GM19467 (cell line): ENCODE measurements around the gene EPN3.

Experiments
- ATAC-seq: cut with Tn5 transposase; IDR thresholded peaks from one replicate; pipeline ENCODE4 v1.9.1; 2021; ENCODE audit warnings: mild to moderate bottlenecking, moderate library complexity; ENCODE audit not compliant: unreplicated experiment

Gene EPN3

GRCh38 chr17:50547736-50548083 lies 15.2 kb downstream of the EPN3 start:
- no peak for ATAC-seq

DNA sequence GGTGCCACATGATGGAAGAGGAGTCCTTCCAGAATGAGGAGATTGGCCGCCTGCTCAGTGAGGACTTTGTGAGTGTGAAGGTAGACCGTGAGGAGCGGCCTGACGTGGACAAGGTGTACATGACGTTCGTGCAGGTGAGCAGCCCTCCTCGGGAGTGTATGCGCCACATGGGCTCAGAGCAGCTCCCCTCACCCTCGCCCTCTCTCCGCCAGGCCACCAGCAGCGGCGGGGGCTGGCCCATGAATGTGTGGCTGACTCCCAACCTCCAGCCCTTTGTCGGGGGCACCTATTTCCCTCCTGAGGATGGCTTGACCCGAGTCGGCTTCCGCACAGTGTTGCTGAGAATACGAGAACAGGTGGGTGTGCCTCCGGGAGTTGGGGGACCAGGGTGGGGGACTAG lies 16.3 kb downstream of the EPN3 start:
- no peak for ATAC-seq

- no peak for ATAC-seq
Measured at GRCh38 chr17:50549256-50549941, 16.9 kb downstream of the EPN3 start.

GRCh38 chr17:50549969-50550368 lies 17.4 kb downstream of the EPN3 start:
- no peak for ATAC-seq

- ATAC-seq: no peak
Measured at GRCh38 chr17:50550661-50551432, 18.3 kb downstream of the EPN3 start.

DNA sequence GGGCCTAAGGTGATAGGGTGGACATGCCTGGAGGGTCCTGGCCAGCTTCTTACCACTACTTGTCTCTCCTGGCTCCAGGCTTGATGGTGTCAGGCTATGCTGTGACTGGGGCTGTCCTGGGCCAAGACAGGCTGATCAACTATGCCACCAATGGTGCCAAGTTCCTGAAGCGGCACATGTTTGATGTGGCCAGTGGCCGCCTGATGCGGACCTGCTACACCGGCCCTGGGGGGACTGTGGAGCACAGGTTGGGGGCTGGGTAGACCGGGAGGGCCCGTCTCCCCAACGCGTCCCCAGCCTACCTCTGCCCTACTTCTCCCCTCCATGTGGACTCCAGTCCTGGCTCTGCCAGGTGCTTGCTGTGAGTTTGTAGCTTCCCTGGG lies 18.9 kb downstream of the EPN3 start:
- ATAC-seq: no peak

DNA sequence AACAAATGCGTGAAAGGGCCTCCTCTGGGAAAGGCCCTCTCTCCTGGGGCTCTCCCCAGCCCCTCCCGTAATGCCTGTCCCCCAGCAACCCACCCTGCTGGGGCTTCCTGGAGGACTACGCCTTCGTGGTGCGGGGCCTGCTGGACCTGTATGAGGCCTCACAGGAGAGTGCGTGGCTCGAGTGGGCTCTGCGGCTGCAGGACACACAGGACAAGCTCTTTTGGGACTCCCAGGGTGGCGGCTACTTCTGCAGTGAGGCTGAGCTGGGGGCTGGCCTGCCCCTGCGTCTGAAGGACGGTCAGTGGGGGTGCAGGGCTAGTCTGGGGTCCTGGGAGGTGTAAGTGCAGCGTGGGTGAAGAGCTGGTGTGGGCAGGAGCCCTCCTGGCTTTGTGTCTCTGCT lies 19.3 kb downstream of the EPN3 start:
- no peak for ATAC-seq

DNA sequence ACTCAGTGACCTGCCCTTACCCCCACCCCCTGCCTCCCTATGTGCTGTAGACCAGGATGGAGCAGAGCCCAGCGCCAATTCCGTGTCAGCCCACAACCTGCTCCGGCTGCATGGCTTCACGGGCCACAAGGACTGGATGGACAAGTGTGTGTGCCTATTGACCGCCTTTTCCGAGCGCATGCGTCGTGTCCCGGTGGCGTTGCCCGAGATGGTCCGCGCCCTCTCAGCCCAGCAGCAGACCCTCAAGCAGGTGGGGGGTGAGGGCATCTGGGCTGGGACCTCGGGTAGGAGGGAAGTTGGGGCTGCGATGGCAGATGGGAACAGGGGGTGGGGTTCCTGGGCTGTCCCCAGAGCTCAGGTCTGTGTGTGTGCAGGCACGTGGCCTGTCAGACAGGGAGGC lies 21.7 kb downstream of the EPN3 start:
- ATAC-seq: no peak

DNA sequence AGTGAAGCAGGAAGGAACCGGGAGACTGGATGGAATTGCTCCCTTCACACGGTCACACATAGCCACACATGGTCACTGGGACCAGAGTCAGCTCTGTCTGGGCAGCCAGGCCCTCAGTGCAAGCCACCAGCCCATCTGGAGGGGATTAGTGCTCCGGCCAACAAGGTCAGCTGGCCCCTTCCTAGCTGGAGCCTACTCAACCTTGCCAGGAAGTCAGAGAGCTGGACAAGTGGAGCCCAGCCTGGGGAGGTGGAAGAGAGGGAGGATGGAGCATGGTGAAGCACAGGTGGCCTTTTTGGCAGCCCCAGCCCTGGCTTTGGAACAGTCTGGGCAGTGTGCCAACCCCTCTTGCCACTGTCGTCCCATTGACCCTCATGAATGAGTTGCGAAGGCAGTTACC lies 24.3 kb downstream of the EPN3 start:
- ATAC-seq: no peak

- no peak for ATAC-seq
Measured at GRCh38 chr17:50557630-50558029, 25.1 kb downstream of the EPN3 start.

GRCh38 chr17:50558091-50558490 lies 25.6 kb downstream of the EPN3 start:
- no peak for ATAC-seq

DNA sequence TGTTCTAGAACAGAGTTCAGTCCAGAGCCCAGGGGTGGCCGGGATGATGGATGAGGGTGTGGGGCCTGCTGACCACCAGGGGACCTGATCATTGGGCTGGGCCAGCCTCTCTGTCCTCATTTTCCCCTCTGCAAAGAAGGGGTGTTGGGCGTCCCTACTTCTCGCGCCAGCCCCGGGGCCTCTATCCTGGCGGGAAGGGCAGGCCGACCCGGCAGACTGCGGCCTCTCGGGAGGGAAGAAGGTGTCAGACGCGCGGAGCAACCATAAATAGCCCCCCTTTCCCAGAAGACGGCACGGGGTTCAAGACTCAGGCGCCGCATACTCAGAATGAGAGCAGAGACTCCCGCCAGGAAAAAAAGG lies 26.0 kb downstream of the EPN3 start:
- ATAC-seq: no peak

- ATAC-seq: no peak
Measured at GRCh38 chr17:50558941-50559614, 26.5 kb downstream of the EPN3 start.

GRCh38 chr17:50559674-50560184 lies 27.2 kb downstream of the EPN3 start:
- no peak for ATAC-seq

DNA sequence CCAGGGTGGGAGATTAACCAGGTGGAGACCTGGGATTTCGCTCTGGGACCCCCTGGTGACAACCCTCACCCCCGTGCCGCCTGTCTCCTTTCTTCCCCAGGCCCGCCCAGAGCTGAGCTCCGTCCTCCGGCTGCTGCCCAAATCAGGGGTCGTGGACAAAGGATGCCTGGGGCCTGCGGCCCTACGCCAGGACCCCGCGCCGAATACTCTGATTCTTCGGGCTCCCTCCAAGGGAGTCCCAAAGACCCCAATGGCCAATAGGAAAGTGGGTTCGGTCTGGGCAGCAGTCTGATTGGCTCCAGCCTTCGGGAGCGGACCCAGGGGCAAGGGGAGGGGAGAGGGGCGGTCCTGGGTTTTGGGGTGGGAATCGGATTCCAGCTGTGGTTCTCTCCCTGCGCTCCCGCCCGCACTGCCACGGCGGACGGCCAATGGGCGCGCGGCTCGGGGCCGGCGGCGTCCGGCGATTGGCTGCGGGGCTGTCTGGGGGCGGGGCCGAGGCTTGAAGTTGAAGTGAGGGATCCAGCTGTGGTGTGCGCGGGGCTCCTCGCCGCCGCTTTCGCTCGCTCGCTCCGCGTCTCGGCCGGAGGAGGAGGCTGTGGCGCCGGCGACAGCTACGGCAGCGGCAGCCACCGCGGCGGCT lies 27.8 kb downstream of the EPN3 start, which contains the start of gene CACNA1G:
CACNA1G (plus strand) TSS at position 531 of the 640 bp plus-strand sequence. CDS start 745 bp downstream, outside the sequence.
- ATAC-seq: peak; percentile 92

- peak; percentile 7 for ATAC-seq
Measured at GRCh38 chr17:50560931-50561745, 28.6 kb downstream of the EPN3 start.

DNA sequence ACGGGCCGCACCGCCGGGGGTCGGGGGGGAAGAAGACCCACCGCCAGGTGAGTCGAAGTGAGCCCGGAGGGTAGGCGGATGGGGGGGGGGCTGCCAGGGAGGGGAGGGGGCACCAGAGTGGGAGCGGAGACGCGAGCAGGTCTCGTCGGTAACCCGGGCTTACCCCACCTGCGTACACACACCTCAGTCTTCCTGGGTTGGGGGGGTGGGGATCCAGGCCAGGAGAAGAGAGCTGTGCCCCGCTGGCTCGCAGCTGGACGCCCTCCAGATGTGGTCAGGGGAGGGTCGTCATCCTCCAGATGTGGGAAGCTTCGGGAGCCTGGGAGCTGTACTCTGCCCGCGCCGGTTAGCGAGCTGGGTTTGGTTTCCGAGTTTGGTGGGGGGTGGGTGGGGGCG lies 29.2 kb downstream of the EPN3 start:
- no peak for ATAC-seq

DNA sequence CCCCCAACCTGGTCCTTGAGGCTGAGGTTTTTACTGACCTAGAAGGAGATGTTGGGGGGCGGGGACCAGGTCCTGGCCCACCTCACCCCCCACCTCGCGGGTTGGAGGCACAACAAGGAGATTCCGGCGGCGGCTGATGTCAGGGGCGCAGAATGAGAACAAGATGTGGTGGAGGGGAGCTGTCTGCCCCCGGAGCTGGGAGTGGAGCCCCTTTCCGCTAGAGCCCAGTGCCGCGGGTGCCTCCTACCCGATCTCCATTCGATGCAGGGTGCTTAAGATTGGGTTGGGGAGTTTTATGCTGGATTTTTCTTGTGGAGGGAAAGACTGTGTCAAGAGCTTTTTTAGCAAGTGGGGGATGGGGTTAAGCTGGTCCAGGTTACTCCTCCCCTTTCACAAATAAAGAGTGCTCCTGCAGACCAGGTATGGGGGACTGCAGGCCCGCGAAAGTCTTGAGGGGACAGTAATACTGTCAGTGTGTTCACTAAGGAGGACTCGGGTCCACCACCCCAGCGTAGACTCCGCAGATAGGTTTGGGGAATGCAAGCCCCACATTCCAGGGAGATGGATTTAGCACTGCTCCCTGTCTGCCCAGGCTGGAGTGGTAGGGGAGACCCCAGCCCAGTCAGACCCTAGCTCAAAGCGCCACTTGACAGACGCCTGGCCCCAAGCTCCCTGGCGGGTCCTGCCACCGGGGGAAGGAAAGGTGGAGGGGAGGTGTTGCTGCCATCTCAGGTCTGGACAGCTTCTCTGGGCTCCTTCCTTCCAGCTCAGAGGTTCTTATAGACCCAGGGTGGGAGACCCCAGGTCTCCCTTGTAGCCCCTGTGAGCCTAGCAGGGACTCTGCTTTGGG lies 29.9 kb downstream of the EPN3 start:
- no peak for ATAC-seq

DNA sequence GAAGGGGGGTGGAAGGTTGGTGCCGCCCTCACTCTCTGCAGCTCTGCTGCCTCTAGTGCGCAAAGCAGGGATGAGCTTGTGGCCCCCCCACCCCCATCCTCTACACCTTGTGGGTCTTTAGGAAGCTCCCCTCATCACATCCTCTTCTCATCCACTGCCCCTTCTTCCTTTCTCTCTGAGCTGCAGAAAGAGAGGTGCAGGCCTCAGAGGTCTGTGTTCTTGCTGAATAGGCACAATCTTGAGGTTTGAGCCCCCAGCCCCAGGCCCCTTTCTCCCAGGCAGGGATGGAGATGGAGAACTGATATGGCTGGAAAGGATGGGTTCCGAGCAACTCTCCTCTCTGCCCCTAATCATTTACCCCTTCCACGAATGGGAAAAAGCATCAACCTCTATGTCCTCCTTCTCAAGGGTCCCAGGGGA lies 30.6 kb downstream of the EPN3 start:
- no peak for ATAC-seq

DNA sequence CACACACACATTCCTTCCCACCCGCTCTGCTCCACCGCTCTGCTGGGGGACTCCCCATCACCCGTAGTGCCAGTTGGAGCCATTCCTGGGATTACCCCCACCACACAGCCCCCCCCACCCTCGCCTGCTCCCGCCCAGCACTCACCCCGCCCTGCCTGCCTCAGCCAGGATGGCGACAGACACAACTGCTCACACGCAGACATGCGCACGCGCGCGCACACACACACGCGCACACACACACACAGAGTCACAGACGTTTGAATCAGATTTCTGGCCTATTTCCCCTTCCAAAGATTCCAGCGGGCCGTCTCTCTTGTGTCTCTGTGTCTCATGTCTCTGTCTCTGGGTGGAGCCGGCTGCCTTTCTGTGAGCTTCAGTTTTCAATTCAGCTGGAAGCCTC lies 32.4 kb downstream of the EPN3 start:
- ATAC-seq: no peak
